ENCODE measurements around the gene RNF17. TPM values are rescaled to one million over a fixed set of nuclear protein-coding genes. Genes with fewer than 3 reads are reported as not detected.

RNF17 gene
- total RNA-seq, 1 experiment from 2014 or later, result not detected

GRCh38 chr13:24875566-24875965 lies 111.6 kb downstream of the RNF17 start:
- Mint-ChIP-seq H3K9me3 (ENCODE audit: unreplicated experiment) (no peaks in the 10 kb centered on the region), H3K27ac (ENCODE audit: low read depth, unreplicated experiment) (no peak overlapping the region), H3K4me1 (ENCODE audit: insufficient read depth, unreplicated experiment) (no peaks in the 10 kb centered on the region), H3K27me3 (ENCODE audit: insufficient read depth, unreplicated experiment) (no peaks in the 10 kb centered on the region), H3K4me3 (ENCODE audit: unreplicated experiment) (no peak overlapping the region), H3K36me3 (ENCODE audit: insufficient read depth, unreplicated experiment) (no peaks in the 10 kb centered on the region)
- DNase-seq (ENCODE audit: unreplicated experiment), result no peak
- no peak for TF ChIP-seq CTCF (IDR thresholded peaks at IDR 0.05; ENCODE audit: unreplicated experiment)
- no TSS peak for BruUV-seq (replicated peaks)
- intact Hi-C loops (cut with micrococcal nuclease), result no loop called here
- POLR2A ChIA-PET, result interaction anchor here (0.6 to 1.2 kb wide), 3 partner anchors 8 to 364 kb away, joined by 3 read pairs; no protein-coding TSS in a partner anchor
- CTCF ChIA-PET, result interaction anchor here (1.5 kb wide), 1 partner anchor 10 kb away, joined by 7 read pairs; no protein-coding TSS in a partner anchor

DNA sequence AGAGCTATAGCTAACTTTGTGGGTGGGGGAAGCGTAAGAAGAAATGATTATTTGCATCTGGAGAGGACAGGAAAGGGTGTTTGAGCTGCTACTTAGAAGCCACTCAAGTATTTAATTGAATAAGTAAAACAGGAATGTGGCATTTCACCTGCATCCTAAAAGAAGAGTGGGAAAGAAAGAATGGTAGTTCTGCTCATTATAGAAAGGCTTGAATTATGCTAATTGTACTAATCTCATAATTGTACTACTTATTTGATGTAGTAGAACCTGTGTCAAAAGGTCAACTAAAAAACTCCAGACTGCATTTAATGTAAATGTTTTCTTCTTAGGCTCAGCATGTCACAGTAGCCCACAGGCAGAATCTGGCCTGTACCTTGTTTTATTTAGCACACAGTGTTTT lies 113.6 kb downstream of the RNF17 start:
- no TSS peak for BruUV-seq (replicated peaks)
- intact Hi-C loops (cut with micrococcal nuclease), result no loop called here
- H3K4me1 Mint-ChIP-seq (ENCODE audit: insufficient read depth, unreplicated experiment), result no peaks in the 10 kb centered on the region
- no peaks in the 10 kb centered on the region for H3K36me3 Mint-ChIP-seq (ENCODE audit: insufficient read depth, unreplicated experiment)
- no peaks in the 10 kb centered on the region for H3K9me3 Mint-ChIP-seq (ENCODE audit: unreplicated experiment)
- H3K27ac Mint-ChIP-seq (ENCODE audit: low read depth, unreplicated experiment), result no peak overlapping the region
- H3K27me3 Mint-ChIP-seq (ENCODE audit: insufficient read depth, unreplicated experiment), result no peaks in the 10 kb centered on the region
- TF ChIP-seq CTCF (IDR thresholded peaks at IDR 0.05; ENCODE audit: unreplicated experiment), result no peak
- no peak for DNase-seq (ENCODE audit: unreplicated experiment)
- H3K4me3 Mint-ChIP-seq (ENCODE audit: unreplicated experiment), result no peak overlapping the region
- ChIA-PET CTCF (interaction anchor here (0.9 to 1.1 kb wide), 2 partner anchors 9 to 14 kb away, joined by 4 read pairs; no protein-coding TSS in a partner anchor), POLR2A (no interaction called here)

DNA sequence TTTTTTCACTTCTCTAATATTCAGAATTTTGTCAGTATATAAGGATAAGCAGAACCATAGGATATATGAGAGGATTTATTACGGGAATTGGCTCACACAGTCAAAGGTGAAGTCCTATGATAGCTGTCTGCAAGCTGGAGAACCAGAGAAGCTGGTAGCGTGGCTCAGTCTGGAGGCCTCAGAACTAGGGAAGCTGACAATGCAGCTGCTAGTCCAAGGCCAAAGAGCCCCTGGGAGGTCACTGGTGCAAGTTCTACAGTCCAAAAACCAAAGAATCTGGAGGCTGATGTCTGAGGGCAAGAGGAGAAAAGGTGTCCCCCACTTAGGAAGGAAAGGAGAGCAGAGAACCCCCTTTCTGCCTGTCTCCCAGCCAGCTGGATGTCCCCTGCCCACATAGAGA lies 114.4 kb downstream of the RNF17 start:
- H3K9me3 Mint-ChIP-seq (ENCODE audit: unreplicated experiment), result no peaks in the 10 kb centered on the region
- ChIA-PET CTCF (interaction anchor here (0.9 kb wide), 1 partner anchor 9 kb away, joined by 4 read pairs; no protein-coding TSS in a partner anchor), POLR2A (interaction anchor here (0.6 kb wide), 1 partner anchor 17 kb away, joined by 3 read pairs; no protein-coding TSS in a partner anchor)
- BruUV-seq (replicated peaks), result no TSS peak
- H3K4me1 Mint-ChIP-seq (ENCODE audit: insufficient read depth, unreplicated experiment), result no peaks in the 10 kb centered on the region
- H3K27me3 Mint-ChIP-seq (ENCODE audit: insufficient read depth, unreplicated experiment), result no peaks in the 10 kb centered on the region
- no peak for TF ChIP-seq CTCF (IDR thresholded peaks at IDR 0.05; ENCODE audit: unreplicated experiment)
- H3K27ac Mint-ChIP-seq (ENCODE audit: low read depth, unreplicated experiment), result no peak overlapping the region
- H3K36me3 Mint-ChIP-seq (ENCODE audit: insufficient read depth, unreplicated experiment), result no peaks in the 10 kb centered on the region
- H3K4me3 Mint-ChIP-seq (ENCODE audit: unreplicated experiment), result no peak overlapping the region
- intact Hi-C loops (cut with micrococcal nuclease), result no loop called here
- DNase-seq (ENCODE audit: unreplicated experiment), result no peak

DNA sequence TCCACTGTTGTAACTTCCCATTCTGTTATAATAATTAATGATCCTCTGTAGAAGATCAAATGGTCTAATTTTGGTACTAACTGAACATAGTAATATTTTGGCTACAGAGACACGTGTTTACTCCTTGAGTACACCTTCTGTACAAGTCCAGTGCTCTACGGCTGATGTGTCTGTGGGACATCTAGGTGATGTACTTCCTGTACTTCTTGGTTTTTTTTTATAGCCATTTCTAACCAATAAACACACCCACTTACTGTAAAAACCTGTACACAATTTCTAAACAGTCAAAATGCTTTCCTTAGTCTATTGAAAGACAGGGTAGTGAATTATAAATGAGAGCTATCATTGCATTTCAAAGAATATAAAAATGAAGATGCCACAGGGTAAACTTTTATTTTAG lies 118.7 kb downstream of the RNF17 start:
- CTCF ChIA-PET, result no interaction called here

More for the DNA sequence above, 118.7 kb downstream of the RNF17 start:
- no peak for TF ChIP-seq CTCF (IDR thresholded peaks at IDR 0.05; ENCODE audit: unreplicated experiment)
- Mint-ChIP-seq H3K9me3 (ENCODE audit: unreplicated experiment) (no peaks in the 10 kb centered on the region), H3K4me3 (ENCODE audit: unreplicated experiment) (no peak overlapping the region), H3K27ac (ENCODE audit: low read depth, unreplicated experiment) (no peak overlapping the region), H3K36me3 (ENCODE audit: insufficient read depth, unreplicated experiment) (peaks cover 9% of the 10 kb centered on the region), H3K27me3 (ENCODE audit: insufficient read depth, unreplicated experiment) (no peaks in the 10 kb centered on the region), H3K4me1 (ENCODE audit: insufficient read depth, unreplicated experiment) (no peaks in the 10 kb centered on the region)
- no peak for DNase-seq (ENCODE audit: unreplicated experiment)
- BruUV-seq (replicated peaks), result no TSS peak
- POLR2A ChIA-PET, result no interaction called here
- intact Hi-C loops (cut with micrococcal nuclease), result no loop called here

Measured in MCF 10A (cell line).